RWPE1 (cell line): ENCODE data around the gene ZG16.
A peak's percentile ranks its signal among the peaks of the same experiment; 100 is the strongest.
"Not testable (repeated sequence)": the region's sequence is repeated elsewhere in the genome, so short reads cannot be mapped to it uniquely, and the experiment has no call there.

ENCODE experiments used
- CTCF ChIA-PET: fragments of 350-600 bp; sonication (Branson Sonifier 250); formaldehyde crosslinking; extraction: SDS; loops from one replicate; lab custom pipeline; 2021; lab: Yijun Ruan, JAX
- POLR2A ChIA-PET: fragments of 400-600 bp; formaldehyde crosslinking; extraction: SDS; loops from one replicate; lab custom pipeline; 2020; ENCODE audit warnings: antibody characterized with exemption; ENCODE audit not compliant: low non-redundant PET; lab: Yijun Ruan, JAX
- DNase-seq: peaks from one replicate; pipeline ENCODE4 v3.0.0; 2012; ENCODE audit warnings: low spot score
- H3K27ac ChIP-seq: fragments of 450-650 bp; 2 replicates; pipeline ENCODE4 v1.5.1; 2017
- TF ChIP-seq, protein P1 (sequence below): fragments of 450-650 bp; conservative IDR thresholded peaks from 2 replicates; pipeline ENCODE4 v1.5.1; 2017; ENCODE audit warnings: low read depth, mild to moderate bottlenecking

Gene ZG16

DNA sequence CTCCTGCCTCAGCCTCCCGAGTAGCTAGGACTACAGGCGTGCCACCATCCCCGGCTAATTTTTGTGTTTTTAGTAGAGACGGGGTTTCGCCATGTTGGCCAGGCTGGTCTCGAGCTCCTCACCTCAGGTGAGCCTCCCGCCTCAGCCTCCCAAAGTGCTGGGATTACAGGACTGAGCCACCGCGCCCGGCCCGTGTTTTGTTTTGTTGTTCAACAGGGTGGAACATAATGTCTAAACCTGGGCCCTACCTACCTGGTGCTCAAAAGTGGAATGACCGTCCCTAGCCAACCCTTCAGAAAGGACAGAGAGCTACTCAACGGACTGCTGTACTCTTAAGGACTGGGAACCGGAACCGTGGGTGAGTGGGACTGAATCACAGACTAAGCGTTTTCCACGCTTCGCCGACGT lies 11.7 kb downstream of the ZG16 start:
- ChIA-PET POLR2A (interaction anchor here (0.8 to 1.6 kb wide), 3 partner anchors 11 to 27 kb away, joined by 3 to 5 read pairs (median 3); no protein-coding TSS in a partner anchor), CTCF (interaction anchor here (0.6 to 1.5 kb wide), 7 partner anchors 8 to 60 kb away, joined by 3 to 8 read pairs (median 4); partner anchors contain the start of gene PAGR1)
- DNase-seq = no peak
- TF ChIP-seq, protein P1, sequence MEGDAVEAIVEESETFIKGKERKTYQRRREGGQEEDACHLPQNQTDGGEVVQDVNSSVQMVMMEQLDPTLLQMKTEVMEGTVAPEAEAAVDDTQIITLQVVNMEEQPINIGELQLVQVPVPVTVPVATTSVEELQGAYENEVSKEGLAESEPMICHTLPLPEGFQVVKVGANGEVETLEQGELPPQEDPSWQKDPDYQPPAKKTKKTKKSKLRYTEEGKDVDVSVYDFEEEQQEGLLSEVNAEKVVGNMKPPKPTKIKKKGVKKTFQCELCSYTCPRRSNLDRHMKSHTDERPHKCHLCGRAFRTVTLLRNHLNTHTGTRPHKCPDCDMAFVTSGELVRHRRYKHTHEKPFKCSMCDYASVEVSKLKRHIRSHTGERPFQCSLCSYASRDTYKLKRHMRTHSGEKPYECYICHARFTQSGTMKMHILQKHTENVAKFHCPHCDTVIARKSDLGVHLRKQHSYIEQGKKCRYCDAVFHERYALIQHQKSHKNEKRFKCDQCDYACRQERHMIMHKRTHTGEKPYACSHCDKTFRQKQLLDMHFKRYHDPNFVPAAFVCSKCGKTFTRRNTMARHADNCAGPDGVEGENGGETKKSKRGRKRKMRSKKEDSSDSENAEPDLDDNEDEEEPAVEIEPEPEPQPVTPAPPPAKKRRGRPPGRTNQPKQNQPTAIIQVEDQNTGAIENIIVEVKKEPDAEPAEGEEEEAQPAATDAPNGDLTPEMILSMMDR = no peak
- H3K27ac ChIP-seq = peak overlapping the region; percentile 87

DNA sequence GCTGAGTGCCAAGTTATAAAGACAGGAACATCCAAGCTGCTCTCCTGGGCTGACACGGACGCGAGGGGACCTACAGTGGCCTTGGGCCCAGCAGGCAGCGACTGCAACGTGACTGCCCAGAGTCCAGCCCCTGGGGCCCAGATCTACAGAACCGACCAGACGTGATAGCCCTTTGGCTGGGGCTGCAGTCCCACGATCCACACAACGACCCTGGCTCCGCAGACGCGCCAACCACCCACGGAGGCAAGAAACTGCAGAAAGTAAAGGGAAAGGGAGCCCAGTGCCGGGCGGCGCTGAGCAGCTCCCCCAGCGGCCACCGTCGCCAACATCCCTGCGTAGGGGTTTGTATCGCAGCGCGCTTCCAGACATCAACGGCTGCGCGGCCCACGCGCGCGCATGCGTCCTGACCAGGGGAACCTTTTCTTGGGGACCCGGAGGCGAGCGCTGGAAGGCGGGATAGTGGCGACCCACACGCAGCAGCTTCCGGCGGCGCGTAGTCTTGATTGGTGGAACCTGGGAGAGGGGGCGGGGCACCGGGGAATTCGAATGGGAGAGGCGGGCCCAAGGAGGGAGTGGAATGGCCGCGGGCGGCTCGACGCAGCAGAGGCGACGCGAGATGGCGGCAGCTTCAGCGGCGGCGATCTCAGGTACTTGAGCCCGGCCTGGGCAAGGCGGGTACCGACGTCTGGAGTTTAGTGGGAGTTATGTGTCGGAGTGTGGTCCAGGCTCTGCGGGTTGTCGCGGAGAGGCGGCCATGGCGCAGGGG lies 12.3 kb downstream of the ZG16 start, which contains the start of gene KIF22:
Gene KIF22 (plus strand): TSS at position 569 of the 766 bp plus-strand sequence. CDS start 9 bp downstream, at position 578.
- DNase-seq = peak; percentile 99
- ChIA-PET CTCF (interaction anchor here (0.6 to 1.5 kb wide), 8 partner anchors 9 to 61 kb away, joined by 3 to 8 read pairs (median 4); partner anchors contain the start of gene PAGR1), POLR2A (interaction anchor here (0.6 to 1.6 kb wide), 5 partner anchors 11 to 171 kb away, joined by 3 to 11 read pairs (median 3); partner anchors contain the start of gene TMEM219)
- TF ChIP-seq, protein P1 = peak; percentile 83
- peak within 1 kb of the TSS; percentile 87 for H3K27ac ChIP-seq

DNA sequence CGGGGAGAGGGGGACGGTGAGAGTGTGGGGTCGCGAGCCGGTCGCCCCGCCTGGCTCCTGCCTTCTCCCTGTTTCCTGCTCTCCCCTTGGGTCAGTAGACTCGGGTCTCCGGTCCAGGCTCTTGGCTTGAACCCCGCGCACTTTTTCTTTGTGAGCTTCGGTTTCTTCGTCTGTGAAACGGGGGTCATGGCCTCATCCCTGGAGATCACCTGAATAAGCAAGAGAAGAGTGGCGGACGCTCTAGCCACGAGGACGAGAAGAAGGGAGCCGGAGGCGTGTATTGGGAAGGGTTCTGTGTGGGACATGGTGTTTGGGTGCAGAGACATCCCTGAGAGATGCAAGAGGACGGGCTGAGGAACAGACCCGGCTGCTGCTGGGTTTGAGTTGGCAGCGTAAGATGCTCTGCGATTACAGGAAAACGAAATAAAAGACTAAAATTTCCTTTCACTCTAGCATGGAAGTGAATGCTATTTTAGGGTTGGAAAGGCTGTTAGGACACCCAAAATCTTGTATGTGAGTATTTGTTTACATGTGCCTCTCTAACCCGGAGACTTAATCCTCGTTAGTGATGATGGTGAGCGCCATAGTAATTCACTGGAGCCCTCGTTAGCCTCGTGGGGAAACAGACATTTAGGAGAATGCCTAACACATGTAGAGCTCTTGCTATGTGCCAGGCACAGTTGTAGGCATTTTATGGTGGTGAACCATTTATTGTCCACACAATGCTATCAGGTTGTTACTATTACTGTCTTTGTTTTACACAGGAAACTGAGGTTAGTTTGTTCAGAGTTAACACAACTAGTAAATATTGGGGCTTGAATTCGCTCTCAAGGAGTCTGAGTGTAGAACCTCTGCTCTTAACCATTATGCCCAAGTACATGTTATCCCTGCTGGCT lies 13.1 kb downstream of the ZG16 start:
- ChIA-PET POLR2A (interaction anchor here (0.5 to 1.6 kb wide), 6 partner anchors 10 to 639 kb away, joined by 3 to 11 read pairs (median 5); partner anchors contain the start of gene TMEM219), CTCF (interaction anchor here (0.7 to 1.5 kb wide), 6 partner anchors 11 to 58 kb away, joined by 3 to 8 read pairs (median 4); partner anchors contain the start of gene PAGR1)
- H3K27ac ChIP-seq = peak overlapping the region; percentile 87
- TF ChIP-seq, protein P1 = no peak
- DNase-seq = no peak

DNA sequence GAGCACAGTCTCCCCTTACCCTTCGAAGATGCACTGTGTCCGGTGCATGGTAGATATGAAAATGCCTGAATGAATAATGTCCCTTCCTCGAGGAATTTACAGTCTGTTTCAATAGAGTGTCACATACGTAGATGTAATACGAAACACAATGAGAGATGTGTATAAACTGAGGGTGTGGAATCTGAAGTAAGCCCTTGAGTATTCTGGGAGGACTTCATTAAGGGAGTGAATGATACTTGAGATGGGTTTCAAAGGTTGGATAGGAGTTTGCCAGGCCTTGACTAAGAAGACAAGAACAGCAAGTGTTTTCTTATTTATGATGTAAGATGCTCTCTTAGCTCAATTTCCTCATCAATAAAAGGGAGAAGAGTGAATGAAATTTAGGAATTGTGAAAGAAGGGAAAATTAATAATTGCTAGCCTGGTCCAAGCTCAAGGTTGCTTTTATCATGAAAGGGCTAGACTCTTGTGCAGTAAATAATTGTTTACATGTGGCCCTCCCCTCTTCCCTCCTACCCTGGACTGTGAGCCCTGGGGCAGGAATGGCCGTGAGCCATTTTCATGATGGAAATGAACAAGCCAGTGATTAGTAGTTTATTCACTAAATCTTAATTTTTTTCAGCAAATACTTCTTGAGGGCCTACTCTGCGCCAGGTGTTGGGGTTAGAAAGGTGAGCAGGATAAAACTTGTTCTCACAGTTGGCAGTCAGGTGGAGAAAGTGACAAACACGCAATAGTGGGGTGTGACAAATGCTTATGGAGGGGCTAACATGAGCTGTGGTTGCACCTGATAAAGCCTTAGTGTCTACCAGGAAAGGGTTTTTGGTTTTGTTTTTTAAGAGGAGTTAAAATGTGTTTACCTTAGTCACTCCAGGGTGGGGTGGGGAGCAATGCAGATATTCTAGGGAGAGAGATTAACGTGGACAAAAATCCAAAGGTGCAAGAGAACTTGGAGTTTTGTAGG lies 14.1 kb downstream of the ZG16 start:
- ChIA-PET CTCF (interaction anchor here (1.1 kb wide), 1 partner anchor 12 kb away, joined by 3 read pairs; no protein-coding TSS in a partner anchor), POLR2A (no interaction called here)
- no peak for DNase-seq
- no peak overlapping the region for H3K27ac ChIP-seq
- TF ChIP-seq, protein P1 = no peak

DNA sequence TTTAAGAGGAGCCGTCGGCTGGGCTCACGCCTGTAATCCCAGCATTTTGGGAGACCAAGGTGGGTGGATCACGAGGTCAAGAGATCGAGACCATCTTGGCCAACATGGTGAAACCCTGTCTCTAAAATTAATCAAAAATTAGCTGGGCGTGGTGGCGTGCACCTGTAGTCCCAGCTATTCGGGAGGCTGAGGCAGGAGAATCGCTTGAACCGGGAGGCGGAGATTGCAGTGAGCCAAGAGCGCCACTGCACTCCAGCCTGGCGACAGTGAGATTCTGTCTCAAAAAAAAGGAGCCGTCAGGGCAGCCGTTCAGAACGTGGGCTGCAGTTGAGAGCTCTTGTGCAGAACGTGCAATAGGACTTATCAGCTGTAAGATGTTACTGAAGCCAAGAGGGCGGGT lies 15.1 kb downstream of the ZG16 start:
- H3K27ac ChIP-seq, DNase-seq, POLR2A ChIA-PET: not testable (repeated sequence)
- CTCF ChIA-PET = interaction anchor here (0.7 to 1.0 kb wide), 2 partner anchors 9 to 22 kb away, joined by 3 to 4 read pairs; partner anchors contain the start of gene PAGR1
